SIG-M5 (cell line): ENCODE measurements around the gene RASSF4.

Source experiments
- DNase-seq: peaks from one replicate; lab custom pipeline; 2025; lab: John Stamatoyannopoulos, UW

RASSF4 gene

DNA sequence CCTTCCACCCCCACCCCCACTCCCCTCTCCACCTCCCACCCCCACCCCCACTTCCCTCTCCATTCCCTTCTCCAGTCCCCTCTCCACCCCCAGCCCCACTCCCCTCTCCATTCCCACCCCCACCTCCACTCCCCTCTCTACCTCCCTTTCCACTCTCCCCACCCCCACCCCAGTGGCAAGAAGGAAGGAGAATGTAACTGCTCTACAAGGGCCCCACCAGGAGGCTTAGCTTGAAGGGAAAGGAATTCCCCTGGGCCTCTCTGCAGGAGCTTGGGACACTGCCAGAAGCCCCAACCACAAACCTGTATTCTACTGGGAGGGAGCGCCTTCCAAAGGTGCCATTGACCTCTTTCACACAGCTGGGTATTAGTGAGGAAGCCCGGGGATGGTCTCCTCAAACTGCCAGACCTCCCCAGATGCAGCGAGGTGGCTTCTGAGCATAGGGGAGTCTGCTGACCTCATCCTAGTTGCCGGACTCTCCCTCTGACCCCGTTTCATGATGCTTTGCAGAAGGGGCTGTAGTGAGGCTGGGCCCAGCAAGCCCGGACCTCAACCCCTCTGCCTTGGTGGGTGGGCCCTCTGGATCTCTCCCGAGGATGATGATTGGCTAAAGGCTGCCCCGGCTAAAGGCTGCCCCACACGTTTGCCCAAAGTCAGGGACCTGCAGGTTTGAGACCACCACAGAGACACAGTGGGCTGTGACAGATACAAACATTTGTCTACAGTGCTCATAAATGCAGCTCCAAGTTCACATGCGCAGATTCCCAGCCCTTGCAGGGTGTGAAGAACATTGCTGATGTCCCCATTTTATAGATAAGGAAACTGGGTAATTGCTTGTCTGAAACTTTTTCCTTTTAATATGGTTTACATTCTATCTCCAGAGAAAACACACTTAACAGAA, 16.1 kb downstream of the RASSF4 start:
- no peak for DNase-seq

DNA sequence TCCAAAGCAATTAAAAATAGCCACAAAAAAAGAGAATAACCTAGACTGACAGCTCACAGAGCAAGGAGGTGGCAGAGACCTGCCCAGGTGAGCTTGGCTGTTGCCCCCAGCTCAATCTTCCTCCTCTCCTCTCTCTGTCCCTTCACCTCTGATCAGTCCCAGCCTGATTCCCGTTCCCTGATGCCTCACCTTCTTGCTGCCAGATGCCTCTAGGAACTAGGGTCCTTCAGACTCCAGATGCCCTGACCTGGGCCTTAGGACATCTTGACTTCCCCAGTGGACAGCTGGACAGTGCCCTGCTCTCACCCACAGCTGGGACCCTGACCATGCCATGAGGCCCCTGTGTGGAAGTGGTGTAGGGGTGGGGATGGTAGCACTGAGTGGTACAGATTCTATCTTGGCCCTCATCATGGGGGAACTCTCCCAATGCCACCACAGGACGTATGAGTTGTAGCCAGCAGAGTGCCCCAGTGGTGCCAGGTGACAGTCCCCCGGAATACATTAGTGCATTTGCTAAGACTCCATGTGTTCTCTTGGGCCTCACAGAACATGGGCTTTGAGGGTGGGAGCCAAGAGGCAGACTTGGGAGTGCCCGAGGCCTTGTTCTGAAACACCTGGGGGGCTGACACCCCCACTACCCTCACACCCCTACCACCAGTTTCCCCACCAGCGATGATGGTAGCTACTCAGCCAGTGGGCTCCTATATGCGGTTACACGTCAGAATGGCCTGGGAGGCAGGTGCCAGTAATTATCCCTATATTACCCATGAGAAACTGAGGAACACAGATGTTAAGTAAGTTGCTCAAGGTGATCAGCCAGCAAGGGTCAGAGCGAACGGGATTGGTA, 17.0 kb downstream of the RASSF4 start:
- DNase-seq: no peak

DNA sequence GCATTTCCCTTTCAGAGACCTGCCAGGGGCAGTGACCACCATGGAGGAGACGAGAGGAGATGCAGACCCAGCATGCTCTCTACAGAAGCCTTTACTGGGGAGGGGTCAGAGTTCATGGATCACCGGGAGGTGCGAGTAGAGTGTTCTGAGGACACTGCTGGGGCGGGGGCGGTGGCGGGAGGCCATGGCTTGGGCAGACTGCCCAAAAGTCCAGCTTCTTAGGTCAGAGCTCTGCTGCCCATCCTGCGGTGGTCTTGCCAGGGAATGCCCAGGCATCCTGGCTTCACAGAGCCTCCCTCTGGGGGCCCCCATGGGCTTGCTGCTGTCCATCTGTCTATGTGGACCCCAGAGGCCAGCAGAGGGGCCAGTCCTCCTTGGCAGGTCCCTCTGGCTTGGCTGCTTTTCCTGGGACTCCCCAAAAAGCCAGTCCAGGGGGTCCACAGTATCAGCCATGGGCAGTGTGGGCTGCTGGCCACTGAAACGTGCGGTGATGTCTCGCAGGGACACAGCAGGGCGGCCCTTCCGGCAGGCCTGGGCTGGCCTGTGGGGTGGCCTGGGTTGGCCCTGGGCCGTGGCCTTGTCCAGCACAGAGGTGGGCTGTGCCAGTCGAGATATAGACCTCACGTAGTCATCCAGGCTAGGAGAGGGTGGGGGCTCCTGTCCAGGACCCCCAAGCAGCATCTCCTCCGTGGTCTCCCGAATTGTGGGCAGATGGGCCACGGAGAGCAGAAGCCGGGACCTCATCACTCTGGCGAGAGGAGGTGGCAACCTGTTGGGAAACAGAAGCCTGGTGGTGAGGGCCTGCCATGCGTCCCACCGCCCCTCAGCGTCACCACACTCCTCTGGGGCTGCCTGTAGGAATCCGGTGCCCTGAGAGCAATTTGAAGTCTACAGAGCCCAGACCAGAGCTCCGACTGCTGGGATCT, 17.9 kb downstream of the RASSF4 start:
- DNase-seq: no peak

DNA sequence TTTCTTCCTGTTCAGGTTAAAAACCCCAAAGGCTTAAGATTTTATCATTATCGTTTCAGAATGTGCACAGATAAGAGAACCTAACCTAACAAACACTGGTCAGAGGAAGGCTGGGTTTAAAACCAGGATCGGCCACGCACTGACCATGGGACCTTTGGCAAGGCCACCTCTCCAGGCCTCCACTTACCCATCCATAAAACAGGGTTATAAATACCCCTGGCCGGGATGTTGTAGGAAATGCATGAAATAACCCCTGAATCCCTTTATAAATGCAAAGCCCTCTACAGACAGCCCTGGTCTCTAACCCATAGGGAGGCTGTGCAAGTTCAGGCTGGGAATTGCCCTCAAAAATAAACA, 18.6 kb downstream of the RASSF4 start:
- DNase-seq: no peak

DNA sequence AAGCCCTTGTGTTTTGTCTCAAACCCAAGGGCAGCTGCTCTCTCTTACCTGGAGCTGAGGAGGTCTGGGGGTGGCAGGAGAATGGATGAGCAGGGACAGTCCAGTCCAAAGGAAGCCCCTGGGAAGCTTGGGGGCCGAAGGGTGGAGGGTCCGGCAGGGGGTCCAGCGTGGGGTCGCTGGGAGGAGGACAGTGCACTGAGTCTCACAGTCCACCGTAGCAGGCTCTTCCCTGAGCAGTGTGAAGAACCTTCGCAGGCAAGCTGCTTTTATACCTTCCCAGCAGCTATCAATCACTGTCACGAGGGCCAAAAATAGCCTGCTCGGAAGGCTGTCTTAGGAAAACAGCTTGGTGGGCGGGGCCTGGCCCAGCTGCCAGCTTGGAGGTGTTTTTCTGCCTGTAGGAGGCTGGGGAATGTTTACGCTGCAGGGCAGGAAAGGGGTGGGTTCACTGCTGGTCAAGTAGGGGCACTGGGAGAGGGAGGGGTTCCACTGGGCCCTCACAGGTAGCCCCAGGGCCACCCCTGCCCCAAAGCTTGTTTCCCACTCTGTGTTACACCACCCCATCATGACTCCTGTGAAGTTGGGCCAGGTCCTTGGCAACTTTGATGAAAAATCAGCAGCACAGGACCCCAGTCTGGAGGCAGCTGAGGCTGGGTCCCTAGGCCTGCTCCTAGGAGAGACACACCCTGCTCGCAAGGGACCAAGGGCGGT, 19.1 kb downstream of the RASSF4 start, which contains the start of gene DEPP1:
Gene DEPP1, minus strand, starts transcription at position 240 of the 711 bp plus-strand sequence. CDS start 779 bp downstream, outside the sequence.
- DNase-seq: no peak

DNA sequence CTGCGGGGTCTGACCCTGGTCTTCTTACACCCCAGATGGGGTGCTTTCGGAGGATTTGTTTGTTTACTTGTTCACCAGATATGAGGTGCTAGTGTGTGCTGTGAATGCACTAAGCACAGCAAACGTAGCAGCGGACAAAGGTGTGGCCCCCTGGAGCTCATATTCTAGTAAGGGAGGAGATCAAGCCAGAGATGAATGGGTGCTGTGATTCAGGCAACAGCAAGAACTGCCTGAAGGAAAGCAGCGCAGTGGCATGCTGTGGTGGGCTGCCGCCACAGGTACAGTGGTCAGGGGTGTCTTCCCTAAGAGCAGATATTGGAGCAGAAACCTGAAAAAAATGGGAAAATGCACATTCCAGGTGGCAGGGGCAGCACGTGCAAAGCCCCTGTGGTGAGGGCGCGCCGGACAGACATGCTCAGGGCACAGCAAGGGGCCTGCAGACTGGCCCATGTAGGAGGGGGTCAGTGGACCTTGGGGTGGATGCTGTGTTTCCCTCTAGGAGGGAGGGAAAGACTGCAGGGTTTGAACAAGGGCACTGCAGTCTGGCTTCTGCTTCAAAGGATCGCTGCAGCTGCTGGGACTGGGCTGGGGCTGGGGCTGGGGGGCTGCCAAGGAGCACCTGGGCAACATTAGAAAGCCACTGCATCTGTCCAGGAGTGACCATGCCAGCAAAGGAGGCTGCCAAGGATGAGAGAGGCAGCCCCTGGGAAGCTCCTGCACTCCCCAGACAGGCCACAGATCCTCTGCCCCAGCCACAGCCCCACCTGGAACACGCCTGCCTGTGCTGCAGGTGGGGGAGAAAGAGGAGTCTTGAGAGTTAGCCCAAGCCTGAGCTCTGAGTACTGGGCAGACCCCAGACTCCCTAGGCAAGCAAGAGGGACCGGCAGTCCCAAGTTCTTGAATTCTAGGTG, 19.9 kb downstream of the RASSF4 start:
- no peak for DNase-seq

DNA sequence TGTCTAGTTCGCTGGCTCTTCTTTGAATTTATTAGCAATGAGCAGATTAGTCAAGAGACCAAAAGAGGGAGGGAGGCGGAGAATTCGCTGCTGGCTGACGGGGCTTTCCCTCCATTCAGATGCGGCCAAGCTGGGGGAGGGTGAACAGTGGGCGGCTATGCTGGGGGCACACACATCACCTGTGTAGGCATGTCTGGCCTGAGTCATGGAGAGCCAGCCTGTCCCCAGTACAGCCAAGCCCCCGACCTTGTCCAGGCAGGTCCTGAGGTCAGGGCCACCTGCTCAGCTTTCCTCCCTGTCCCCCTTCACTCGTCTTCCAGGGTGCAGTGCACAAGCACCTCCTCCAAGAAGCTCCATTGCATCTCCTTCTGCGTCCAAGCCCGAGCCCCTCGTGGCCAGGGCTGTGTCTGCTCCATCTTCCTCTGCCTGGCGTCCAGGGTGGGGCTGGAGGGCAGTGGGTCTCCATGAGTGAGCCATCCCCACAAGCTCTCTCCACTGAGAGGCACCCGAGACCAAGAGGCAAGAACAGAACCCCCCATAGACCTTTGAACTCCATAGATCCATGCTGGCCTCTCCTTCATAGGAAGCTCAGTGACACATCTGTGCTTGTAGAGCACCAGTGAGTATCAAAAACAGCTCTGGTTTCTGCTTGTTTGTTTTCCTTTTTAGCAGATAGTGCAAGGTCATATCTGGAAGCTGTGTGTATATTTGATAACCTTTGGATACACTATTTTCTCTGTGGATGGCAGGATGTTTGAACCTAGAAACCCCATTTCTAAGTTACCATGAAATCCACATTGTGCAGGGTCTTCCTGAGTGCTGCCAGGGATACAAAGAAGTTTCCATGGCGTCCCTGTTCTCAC, 20.9 kb downstream of the RASSF4 start:
- DNase-seq: no peak

DNA sequence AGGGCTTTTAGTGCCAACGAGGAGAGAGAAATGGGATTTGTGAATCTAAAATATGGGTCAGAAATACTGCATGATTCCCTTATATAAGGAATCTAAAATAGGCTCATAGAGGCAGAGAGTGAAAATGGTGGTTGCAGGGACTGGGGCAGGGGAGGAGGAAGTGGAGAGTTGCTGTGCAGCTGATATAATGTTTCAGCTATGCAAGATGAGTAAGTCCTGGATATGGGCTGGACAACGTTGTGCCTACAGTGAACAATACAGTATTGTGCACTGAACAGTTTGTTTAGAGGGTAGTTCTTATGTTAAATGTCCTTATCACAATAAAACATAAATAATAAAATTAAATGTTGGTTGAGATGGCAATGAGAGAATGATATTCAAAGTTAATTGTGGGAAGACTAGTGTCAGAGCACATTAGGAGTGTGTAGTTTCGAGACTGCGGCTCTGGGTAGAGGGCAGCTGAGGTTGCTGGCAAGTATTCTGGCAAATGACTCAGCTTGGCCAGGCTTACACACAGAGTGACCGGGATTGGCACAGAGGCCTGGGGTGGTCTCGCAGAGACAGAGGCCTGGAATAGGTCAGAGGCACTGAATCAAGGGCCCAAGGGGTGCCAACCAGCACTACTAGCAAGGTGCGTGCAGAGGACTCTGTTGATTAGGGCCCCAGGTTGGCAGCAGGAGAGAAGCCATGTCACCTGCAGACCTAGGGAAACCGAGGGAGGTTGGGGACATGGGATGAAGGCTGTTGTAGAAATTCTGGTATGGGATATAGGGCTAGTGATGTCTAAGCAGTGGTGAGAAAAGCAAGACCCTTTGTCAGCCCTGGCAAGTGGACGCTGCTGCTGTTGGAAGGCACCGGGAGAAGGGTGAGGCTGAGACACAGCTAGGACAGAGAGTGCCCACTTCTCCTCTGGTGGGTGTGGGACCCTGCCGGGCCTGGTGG, 21.8 kb downstream of the RASSF4 start:
- DNase-seq: no peak

DNA sequence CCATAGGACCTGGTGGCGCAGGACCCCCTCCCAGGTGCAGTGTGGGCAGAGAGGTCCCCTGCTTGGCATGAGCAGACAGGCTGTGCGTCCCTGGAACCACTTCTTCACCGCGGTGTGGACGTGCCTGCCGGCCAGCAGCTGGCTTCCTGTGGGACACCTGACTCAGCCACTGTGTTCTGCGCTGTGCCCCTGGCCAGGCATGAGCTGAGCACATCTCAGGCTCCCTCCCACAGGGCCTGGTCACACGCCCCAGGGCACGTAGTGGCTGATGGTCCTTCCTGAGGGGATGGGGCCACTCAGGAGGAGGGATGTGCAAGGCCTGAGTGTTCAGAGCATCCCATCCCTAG, 22.5 kb downstream of the RASSF4 start:
- no peak for DNase-seq

DNA sequence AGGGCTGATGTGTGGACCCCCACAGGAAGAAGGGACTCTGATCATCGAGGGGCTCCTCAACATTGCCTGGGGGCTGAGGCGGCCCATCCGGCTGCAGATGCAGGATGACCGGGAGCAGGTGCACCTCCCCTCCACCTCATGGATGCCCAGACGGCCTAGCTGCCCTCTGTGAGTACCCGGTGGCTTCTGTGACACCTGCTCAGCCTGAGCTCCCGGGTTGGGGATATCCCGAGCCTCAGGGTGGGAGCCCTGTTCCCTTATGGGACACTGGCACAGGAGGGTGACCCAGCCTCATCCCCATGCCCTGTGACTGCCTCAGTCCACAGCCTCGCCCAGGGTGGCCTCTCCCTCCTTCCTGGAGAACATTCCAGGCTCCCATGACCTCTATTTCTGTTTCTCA, 22.9 kb downstream of the RASSF4 start:
- DNase-seq: no peak

DNA sequence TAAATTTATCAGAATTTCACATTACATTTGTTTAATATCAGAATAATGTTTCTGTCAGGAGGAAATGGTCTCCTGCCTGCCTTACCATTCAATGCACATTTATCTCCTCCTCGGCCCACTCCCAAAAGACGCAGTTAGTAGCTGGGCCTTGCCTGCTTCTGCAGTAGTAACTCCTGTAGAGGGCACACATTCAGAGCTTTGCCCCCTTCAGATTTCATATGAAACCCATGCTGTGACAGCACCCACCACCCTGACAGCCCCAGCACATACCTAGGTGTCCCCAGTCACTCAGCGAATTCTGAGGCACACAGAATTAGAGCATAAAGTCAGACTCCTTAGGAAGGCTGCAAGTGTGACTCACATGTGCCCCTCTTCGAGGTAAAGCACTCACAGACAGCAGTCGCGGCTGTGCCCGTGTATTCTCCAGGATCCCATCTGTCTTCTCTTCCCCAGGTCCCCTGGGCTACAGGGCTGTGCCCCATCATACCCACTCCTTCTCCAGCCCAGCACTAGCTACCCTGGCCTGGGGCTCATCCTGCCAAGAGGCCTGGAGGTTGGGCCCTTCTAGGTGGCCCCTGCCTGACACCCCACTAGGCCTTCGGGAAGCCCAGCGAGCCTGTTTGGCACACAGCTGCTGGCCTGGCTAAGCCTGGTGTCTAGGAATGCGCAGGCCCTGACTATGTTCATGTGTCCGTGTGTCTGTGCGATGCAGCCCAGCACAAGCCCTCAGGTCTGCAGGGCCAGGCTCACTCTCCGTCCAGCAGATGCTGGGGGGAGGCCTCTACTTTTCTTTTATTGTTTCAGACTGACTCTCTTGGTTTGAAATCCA, 23.7 kb downstream of the RASSF4 start:
- no peak for DNase-seq

DNA sequence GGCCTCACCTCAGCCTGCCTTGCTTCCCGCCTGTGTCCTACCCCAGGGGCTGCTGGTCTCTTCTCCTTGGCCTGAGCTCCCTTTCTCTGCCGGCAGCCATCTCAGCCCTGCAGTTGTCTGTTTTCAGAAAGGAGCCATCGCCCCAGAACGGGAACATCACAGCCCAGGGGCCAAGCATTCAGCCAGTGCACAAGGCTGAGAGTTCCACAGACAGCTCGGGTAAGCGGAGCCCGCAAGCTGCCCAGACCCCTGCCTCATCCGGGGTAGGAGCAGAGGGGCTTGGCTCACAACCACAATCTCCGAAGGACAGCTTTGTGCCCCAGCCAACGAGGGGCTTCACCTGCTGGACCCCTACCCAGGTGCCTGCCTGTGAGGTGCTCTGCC, 24.3 kb downstream of the RASSF4 start:
- no peak for DNase-seq

DNA sequence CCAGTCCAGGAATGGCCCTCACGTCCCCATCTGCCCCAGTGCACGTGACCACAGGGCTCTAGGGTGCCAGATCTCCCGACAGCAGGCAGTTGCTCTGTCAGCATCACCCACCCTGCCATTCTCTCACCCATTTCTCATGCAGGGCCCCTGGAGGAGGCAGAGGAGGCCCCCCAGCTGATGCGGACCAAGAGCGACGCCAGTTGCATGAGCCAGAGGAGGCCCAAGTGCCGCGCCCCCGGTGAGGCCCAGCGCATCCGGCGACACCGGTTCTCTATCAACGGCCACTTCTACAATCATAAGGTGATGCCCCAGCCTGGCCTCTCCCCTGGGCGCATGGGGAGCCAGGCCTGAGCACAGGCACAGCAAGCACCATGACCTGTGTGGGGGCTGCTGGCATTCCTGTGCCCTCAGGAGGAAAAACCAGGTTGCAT, 25.1 kb downstream of the RASSF4 start:
- no peak for DNase-seq

DNA sequence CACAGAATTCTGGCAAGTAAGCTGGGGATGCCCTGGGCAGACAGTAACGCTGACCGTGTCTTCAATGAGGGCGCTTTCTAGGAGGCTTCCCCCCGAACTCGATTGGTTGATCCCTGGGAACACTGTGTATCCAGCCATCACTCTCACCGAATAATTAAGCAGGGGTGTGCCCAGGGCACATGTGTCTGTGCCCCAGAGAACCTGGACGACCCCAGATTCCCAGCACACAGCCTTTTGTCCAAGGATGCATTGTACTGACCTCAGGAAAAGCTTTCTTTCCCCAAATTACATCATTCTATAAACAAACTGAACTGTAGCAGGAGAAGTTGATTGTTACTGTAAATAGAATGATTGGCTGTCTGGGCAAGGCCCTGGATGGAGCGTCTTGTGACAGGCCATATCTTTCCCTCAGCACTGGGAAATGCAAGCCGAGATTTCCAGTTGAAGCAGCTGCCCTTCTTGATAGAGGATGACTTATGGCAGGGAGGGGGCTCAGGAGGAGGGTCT, 25.6 kb downstream of the RASSF4 start:
- no peak for DNase-seq

DNA sequence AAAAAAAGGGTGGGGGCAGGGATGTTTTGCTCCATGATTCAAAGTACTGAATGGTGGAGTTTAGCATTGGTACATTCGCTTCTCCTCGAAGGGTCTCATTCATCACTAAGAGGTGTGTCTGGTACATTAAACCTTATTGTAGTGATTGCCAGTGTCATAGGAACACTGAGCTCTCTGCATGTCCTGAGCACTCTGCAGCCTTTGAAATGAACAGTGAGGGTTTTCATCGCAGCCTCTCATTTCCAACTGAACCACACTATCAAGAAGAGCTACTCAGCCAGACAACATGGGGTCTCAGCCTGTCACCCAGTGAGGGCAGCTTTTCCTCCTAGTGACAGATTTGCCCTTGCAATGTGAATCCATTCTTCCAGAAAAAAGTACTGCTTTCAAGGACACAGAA, 26.6 kb downstream of the RASSF4 start:
- no peak for DNase-seq

DNA sequence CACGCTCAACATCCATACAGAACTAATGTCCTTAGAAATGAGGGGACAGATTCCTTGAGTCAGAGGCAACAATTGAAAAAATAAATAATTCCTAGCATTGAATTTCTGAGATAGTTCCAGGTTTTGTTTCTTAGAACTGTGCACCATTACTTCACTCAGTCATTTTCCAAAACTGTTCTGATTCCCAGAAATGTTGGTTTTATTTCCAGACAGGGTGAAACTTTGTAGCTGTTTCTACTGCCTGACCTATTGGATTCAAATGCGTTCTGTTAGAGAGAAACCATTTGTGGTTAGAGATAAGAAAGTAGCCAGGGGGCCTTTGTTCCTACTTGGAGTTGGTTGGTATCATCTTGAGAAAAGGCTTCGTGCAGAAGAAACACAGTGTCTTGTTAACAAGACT, 27.1 kb downstream of the RASSF4 start:
- no peak for DNase-seq

DNA sequence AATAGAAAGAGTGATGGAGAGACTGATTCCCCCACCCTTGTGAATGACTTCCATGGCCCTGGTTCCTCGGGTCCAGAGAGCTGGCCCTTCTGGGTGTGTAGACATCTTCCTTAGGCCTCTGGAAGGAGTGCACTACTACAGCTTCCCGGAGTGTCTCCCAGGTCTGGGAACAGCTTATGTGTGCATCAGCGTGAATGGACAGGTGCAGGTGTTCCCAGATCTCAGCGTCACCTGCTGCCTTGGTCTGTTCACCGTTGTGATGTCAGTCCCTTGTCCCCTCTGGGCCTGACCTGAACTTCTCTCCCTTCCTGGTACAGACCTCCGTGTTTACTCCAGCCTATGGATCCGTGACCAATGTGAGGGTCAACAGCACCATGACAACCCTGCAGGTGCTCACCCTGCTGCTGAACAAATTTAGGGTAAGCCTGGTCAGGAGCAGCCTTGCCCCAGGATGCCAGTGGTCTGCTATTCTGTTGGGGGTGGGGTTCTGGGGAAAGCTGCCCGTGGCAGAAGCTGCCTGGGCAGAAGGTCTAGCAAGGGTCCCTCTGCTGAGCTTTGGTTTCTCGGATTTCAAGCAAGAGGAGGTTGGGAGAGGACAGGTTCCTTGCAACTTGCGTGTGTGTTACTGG, 29.5 kb downstream of the RASSF4 start:
- no peak for DNase-seq
